Adrenal gland (tissue), 5 donors: ENCODE results near the gene HBS1L.

ENCODE experiments used
- POLR2A ChIP-seq, 2 donors: fragments of 450-650 bp; IDR thresholded peaks; one replicate each; pipeline ENCODE4 v1.6.1; 2017; ENCODE audit warnings: antibody characterized with exemption in 2 of 2, mild to moderate bottlenecking in 2 of 2, moderate library complexity in 1 of 2
- TF ChIP-seq, protein P1 (sequence below), 6 experiments: fragments of 450-650 bp in 4 of 6; fragments of 200-600 bp in 2 of 6; sonication (generic) in 1 of 6; IDR thresholded peaks; 1 replicate in 5 of 6; 2 replicates in 1 of 6; pipeline versions ENCODE4 v1.5.1 to v1.8.0; 2016 to 2021; ENCODE audit warnings: antibody characterized with exemption in 6 of 6, mild to moderate bottlenecking in 2 of 6, moderate library complexity in 1 of 6
- donor health status: DM: no; HTN: no; CAD: no.

DNA sequence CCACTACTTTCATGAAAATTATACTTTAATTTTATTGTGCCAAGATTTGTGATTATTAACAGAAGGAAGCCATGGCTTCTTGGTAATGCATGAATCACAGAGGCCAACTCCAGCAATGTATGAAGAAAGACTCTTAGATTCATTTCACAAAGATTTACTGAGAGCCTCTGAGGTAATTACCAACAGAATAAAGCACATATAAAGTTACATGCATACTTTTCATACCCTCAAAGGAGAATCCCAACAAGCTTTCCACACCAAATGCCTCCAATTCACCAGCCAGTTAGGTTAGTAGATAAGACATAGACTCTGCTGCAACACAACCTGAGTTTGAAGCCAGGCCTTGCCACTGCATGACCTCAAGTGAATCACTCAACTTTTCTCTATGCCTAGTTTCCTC lies 41.9 kb downstream of the HBS1L start:
- TF ChIP-seq, protein P1, sequence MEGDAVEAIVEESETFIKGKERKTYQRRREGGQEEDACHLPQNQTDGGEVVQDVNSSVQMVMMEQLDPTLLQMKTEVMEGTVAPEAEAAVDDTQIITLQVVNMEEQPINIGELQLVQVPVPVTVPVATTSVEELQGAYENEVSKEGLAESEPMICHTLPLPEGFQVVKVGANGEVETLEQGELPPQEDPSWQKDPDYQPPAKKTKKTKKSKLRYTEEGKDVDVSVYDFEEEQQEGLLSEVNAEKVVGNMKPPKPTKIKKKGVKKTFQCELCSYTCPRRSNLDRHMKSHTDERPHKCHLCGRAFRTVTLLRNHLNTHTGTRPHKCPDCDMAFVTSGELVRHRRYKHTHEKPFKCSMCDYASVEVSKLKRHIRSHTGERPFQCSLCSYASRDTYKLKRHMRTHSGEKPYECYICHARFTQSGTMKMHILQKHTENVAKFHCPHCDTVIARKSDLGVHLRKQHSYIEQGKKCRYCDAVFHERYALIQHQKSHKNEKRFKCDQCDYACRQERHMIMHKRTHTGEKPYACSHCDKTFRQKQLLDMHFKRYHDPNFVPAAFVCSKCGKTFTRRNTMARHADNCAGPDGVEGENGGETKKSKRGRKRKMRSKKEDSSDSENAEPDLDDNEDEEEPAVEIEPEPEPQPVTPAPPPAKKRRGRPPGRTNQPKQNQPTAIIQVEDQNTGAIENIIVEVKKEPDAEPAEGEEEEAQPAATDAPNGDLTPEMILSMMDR (IDR thresholded peaks at IDR 0.05) = no peak
- no peak for TF ChIP-seq POLR2A (IDR thresholded peaks at IDR 0.05)
